GDM1 (cell line): ENCODE results near the gene RNF213.
A peak's percentile ranks its signal among the peaks of the same experiment; 100 is the strongest.

Experiments
- DNase-seq: peaks from one replicate; lab custom pipeline; 2025; lab: John Stamatoyannopoulos, UW

The RNF213 gene

DNA sequence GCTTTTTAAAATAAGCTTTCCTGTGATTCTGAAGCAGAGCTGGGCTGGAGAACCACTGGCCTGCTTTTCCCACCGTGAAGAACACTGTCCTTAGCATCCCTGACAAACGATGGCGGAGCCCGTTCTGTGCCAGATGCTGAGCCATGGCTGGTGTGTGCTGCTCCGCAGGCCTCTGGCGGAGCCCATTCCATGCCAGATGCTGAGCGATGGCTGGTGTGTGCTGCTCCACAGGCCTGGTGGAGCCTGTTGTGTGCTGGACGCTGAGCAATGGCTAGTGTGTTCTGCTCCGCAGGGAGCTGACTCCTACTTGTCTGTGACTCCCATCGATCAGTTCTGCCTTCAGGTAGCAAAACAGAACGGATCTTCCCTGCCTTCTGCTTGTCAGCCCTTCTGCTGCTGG lies 158.6 kb downstream of the RNF213 start:
- DNase-seq = no peak

- DNase-seq = no peak
Measured at GRCh38 chr17:80421381-80422090, 160.9 kb downstream of the RNF213 start.

DNA sequence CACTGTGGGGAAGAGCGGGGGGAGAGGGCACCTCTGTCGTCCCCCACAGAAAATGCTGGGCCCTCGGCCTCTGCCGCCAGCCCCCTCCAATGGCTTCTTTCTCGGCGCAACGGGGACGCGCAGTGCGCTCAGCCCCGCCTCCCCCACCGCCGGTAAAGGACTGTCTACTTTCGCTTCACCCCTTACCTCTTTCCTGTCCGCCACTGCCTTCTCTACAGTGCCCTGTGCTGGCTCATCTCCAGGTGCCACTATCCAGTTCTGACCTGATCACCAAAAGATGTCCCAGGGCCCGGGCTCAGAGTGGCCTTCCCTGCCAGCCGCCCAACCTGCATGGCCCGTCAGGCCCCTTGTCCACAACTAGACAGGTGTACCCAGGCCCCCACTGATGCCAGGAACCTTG lies 161.6 kb downstream of the RNF213 start:
- DNase-seq = no peak

GRCh38 chr17:80422981-80423380 lies 162.3 kb downstream of the RNF213 start:
- no peak for DNase-seq

DNA sequence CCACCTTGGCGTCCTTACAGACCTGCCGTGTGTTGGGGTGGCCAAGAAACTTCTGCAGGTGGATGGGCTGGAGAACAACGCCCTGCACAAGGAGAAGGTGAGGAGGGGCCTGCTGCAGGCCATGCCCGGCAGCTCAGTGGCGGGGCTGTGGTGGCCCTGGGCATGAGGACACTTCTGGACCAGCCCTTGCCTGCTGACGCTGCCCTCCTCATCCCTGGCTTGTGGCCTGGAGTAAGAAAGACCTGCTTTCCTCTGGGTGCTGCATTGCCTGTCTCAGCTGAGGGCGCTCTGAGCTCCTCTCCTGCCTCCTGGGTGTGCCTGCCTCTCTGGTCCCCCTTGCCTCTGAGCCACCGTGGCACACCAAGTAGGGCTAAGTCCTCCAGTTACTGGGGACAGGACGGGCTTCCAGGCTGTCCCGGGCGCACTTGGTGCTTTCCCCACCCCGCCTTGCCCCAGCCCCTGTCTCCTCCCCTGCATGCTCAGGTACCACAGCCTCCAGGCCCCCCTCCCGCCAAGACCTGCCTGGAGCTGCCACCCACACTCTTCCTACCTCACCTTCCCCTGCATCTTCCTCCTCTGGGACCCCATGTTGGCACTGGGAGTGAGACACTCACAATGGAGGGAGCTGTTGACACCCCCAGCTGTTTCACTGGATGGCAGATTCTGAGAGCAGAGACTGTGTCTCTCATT lies 163.0 kb downstream of the RNF213 start:
- no peak for DNase-seq

- DNase-seq = no peak
Measured at GRCh38 chr17:80424261-80424660, 163.6 kb downstream of the RNF213 start.

GRCh38 chr17:80424878-80425765 lies 164.5 kb downstream of the RNF213 start:
- no peak for DNase-seq

DNA sequence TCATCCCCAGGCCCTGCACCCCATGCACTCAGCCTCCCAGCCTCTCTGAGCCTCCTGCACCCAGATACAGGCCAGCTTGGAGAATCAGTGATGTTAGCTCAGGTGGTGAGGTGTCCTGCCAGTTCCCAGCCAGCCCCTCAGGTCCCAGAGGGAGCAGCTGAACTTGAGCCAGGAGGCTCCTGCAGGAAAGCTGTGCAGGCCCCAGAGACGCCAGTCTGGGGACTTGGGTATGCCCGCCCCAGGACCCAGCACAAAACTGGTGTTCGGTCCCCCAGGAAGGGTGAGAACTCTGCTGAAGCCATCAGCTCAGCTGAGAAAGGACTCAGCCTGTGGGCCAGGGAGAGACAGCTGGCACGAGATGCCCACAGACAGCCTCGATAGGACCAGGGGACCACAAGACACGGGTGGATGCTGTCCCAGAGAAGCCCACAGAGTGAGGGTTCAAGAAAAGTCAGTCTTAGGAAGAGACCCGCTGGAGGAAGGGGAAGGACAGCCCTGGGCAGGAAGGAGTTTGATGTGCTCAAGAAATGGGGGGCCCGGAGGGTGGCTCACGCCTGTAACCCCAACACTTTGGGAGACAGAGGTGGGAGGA lies 165.3 kb downstream of the RNF213 start:
- no peak for DNase-seq

DNA sequence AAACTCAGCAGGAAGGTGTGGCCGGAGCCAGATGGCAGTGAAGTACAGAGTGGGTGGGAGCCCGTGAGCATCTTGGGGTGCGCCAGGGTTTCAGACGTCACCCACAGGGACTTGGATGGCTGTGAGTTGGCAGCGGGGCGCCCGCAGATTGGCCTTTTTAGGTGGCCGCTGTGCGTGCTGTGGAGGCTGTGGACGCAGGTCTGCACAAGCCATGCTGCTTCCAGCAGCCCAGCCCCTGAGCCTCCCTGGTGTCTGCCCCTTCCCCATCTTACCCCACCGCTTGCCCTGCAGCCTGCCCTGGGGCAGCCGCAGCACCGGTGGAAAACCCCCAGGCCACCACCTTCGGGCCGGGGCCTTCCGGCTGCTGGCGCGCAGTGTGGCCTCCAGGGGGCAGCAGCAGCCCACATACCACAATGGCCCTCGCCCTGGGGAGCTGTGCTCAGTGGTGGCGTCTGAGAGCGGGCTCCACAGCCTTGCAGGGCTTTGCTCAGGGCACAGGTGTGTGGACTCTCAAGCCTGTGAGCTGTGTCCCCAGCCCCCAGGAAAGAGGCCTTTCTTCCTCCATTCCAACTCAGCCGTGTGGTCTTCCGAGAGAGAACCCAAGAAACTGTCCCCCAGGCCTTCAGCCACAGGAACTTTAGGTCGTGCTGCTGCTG lies 166.1 kb downstream of the RNF213 start:
- DNase-seq = peak; percentile 55

DNA sequence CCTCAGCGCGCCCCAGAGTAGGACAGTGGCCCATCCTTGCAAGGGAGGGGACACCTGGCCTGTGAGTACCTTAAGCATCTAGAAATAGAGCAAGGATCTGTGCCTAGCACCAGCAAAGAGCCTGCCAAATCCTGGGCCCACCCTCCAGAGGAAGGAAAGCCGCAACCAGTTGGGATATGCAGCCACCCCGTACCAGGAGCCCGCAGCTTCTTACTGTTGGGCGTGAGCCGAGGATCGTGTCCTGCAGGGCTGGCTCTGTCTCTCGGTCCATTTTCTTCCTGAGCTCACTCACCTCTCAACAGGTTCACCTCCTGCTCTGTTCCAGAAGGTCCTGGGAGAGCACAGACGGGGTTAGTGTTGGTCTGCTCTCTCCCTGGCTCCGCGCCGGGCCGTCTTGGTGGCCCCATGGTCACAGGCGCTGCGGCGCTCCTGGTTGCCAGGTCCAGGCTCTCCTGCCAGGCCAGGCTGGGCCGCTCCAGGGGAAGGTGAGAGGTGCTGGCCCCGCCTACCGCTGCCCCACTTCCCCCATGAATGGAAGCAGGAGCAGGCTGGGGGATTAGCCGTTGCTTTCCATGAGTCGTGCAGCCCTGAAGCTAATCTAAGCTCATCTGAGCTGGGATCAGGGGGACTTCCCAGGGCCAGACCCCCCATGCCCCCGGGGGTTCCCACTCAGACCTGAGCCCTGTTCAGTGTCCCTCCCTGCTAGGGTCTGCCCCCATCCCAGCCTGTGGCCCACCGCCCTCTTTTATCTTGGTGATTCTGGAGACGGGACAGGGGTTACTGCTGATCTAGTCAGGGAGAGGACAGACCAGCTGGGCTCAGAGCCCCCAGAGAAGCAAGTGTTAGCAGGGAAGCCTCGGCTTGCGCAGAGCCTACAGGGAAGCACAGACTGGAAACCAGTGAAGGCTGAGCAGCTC lies 167.0 kb downstream of the RNF213 start:
- DNase-seq = no peak

DNA sequence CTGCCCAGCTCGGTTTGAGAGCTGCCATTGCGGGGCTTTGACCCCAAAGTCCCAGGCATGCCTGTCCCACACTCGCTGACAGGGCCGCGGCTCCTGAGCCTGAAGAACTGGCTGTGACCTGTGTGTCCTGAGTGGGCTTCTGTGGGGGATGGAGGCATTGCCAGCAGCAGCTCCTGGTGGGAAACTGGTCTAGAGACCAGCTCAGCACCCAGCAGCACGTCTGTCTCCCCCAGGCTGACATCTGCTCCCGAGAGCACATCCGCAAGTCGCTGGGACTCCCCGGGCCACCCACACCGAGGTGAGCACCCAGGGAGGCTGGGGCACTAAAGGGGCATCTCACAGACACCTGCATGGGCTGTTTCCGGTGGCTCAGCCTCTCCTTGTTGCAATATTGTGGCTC lies 167.7 kb downstream of the RNF213 start:
- no peak for DNase-seq

DNA sequence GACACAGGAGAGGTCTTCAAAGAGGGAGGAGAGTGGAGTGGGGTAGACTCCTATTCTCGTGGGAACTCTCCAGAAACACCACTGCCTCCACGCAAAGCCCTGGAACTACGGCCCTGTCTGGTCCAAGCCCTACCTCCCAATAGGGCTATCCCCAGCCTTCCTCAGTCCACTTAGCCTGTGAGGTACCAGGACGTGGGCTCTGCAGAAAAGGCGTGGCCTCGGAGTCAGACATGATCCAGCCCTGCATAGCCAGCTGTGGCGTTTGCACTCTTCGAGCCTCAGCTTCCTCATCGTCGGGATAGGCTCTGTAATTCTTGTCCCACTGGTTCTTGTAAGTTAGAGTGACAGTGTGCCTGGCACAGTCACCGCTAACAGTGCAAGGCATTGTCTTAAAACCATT lies 168.1 kb downstream of the RNF213 start:
- no peak for DNase-seq

GRCh38 chr17:80429356-80430275 lies 169.0 kb downstream of the RNF213 start:
- no peak for DNase-seq

DNA sequence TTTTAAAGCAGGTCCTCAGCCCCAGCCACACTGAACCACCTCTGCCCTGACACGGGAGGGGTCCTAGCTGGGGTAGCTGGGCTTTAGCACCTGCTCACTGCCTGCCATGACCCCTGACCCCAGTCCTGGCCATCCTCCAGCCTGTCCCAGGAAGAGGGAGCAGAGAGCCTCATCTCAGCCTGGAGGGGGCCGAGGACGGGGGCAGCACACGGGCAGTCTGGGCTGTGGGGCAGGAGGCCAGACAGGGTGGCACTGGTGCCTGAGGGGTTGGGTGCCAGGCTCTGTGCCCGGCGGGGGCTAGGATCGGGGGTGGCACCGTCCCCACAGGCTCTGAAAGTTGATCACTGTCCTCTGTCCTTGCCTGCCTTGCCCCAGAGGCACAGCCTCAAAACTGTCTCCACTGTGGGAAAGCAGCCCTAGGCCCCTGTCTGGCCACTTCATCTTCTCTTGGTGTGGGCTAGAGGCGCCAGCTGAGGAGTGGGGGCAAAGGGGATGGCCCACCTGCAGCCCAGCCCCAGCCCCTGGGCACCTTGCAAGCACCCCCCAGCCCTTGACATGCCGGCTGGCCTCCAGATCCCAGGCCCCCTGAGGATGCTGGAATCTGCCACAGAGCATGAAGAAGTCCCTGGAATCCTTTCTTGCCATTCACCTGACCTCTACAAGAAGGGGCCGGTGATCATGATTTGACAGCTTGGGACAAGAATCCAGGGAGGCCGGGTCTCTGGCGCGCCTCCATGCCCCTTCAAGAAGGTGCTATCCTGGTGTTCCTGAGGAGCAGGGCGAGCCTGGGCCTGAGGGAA lies 170.0 kb downstream of the RNF213 start:
- no peak for DNase-seq

DNA sequence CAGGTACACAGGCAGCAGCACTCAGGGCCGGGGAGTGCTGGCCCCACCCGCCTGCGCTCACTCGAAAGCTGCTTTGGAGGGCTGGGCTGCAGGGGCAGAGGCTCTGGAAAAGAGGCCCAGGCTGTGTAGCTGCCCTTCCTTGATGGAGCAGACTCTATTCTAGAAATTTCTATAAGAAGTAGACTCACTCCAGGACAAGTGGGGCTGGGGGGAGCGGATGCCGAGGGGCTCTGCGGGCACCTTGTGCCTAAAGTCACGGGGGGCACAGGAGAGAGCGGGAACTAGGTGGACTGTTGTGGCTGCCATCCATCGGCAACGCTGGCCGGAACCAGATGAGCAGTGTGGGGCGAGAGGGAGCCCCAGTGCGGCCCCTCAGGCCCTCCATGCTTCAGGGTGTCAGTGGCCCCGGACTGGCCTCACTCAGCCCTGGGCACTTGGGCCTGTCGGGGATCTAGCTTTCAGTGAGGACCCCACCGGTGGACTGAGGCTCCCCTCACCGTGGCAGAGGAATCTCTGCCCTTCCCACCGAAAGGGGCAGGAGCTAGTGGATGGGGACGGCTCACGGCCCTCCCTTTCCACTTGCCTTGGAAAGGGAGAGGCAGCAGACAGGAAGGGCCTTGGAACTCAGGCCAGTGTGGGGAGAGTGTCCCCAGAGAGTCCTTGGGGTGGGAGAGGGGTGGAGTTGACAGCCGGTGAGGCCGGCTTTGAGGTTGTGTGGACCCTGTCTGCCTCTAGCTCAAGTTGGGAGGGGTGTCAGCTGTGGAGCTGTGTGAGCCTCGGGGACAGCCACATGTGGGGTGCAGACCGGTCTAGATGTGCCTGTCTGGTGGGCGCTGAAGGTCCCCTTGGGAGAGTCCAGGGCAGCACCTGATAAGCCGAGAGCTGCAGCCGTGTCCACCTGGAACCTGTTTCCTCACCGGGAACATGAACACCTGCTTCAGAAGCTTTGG lies 170.9 kb downstream of the RNF213 start:
- DNase-seq = no peak

GRCh38 chr17:80432350-80432955 lies 171.8 kb downstream of the RNF213 start:
- DNase-seq = no peak

DNA sequence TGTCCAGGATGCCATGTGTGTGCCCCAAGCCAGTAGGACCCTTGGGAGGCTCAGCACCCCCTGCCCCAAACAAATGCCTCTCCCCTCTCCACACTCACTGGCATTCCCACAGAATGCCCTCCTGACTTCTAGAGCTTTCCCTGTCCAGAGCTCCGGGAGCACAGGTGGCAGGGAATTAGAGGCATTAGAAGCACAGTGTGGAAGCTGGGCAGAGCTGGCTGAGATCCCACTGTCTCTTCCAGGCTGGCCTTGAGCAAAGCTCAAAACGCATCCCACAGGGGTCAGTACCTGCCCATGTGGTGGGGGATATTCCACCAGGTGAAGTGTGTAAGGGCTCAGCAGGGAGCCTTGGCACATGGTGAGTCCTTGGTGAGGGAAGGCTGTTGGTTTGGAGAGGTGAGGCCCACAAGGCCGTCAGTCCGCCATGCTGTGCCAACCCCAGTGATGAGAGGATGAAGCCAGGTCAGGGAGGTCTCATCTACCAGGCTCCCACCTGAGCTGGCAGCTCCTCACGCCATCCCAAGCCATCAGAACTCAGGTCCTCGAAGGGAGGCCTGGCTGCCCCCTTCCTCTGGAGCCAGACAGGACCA lies 172.4 kb downstream of the RNF213 start:
- DNase-seq = no peak
